Neural progenitor cell (in vitro differentiated cells): ENCODE results near the gene CNOT1. TPM values are rescaled to one million over a fixed set of nuclear protein-coding genes. Genes with fewer than 3 reads are reported as not detected.

Experiments
- DNase-seq: peaks from one replicate; pipeline ENCODE4 v3.0.0-alpha.2; 2016; ENCODE audit warnings: low spot score
- H2AFZ ChIP-seq: fragments of 200-600 bp; sonication (generic); replicated peaks from 2 replicates; pipeline ENCODE4 v1.6.1; 2016; ENCODE audit warnings: antibody characterized with exemption
- H3F3A ChIP-seq: fragments of 200-600 bp; sonication (generic); 2 replicates; pipeline ENCODE4 v1.6.1; 2016; ENCODE audit warnings: antibody characterized with exemption, low read depth
- H3K27ac ChIP-seq: fragments of 200-600 bp; sonication (generic); 2 replicates; pipeline ENCODE4 v1.5.1; 2016; ENCODE audit warnings: mild to moderate bottlenecking
- H3K27me3 ChIP-seq: fragments of 200-600 bp; sonication (generic); 2 replicates; pipeline ENCODE4 v1.6.1; 2016; ENCODE audit warnings: mild to moderate bottlenecking, moderate library complexity
- H3K36me3 ChIP-seq: fragments of 200-600 bp; sonication (generic); 2 replicates; pipeline ENCODE4 v1.5.1; 2016
- H3K4me1 ChIP-seq: fragments of 200-600 bp; sonication (generic); 2 replicates; pipeline ENCODE4 v1.6.1; 2016; ENCODE audit warnings: mixed run types
- H3K4me2 ChIP-seq: fragments of 200-600 bp; sonication (generic); 2 replicates; pipeline ENCODE4 v1.6.1; 2016
- H3K4me3 ChIP-seq: fragments of 200-600 bp; sonication (generic); 2 replicates; pipeline ENCODE4 v1.5.1; 2016
- H3K79me2 ChIP-seq: fragments of 200-600 bp; sonication (generic); 2 replicates; pipeline ENCODE4 v1.6.1; 2016; ENCODE audit warnings: low read depth
- H3K9ac ChIP-seq: fragments of 200-600 bp; sonication (generic); 2 replicates; pipeline ENCODE4 v1.6.1; 2016
- H3K9me3 ChIP-seq: fragments of 200-600 bp; sonication (generic); 2 replicates; pipeline ENCODE4 v1.5.1; 2016; ENCODE audit warnings: low read depth
- H4K20me1 ChIP-seq: fragments of 200-600 bp; sonication (generic); 2 replicates; pipeline ENCODE4 v1.6.1; 2016; ENCODE audit warnings: low read depth
- H3K27ac Mint-ChIP-seq: 3 replicates; pipeline ENCODE4 v1.8.0; 2021; ENCODE audit warnings: mixed read lengths
- H3K27me3 Mint-ChIP-seq: 2 replicates; pipeline ENCODE4 v1.8.0; 2022; ENCODE audit warnings: low read depth, mild to moderate bottlenecking, inconsistent platforms, moderate library complexity, mixed read lengths; ENCODE audit not compliant: insufficient read depth
- H3K36me3 Mint-ChIP-seq: 3 replicates; pipeline ENCODE4 v1.8.0; 2021; ENCODE audit warnings: mixed read lengths
- H3K4me1 Mint-ChIP-seq: 3 replicates; pipeline ENCODE4 v1.8.0; 2021; ENCODE audit warnings: mixed read lengths
- H3K4me3 Mint-ChIP-seq: 3 replicates; pipeline ENCODE4 v1.8.0; 2021; ENCODE audit warnings: mild to moderate bottlenecking, moderate library complexity, mixed read lengths
- H3K9me3 Mint-ChIP-seq: 3 replicates; pipeline ENCODE4 v1.8.0; 2020; ENCODE audit warnings: mixed read lengths
- CTCF ChIP-seq: fragments of 200-600 bp; sonication (generic); IDR thresholded peaks from 2 replicates; pipeline ENCODE4 v1.5.1; 2017; ENCODE audit warnings: antibody characterized with exemption, mild to moderate bottlenecking
- EZH2 ChIP-seq: fragments of 200-600 bp; sonication (generic); IDR thresholded peaks from 2 replicates; pipeline ENCODE4 v1.6.1; 2017; ENCODE audit warnings: antibody characterized with exemption, mild to moderate bottlenecking, moderate library complexity
- EZH2phosphoT487 ChIP-seq: fragments of 200-600 bp; sonication (generic); IDR thresholded peaks from 2 replicates; pipeline ENCODE4 v1.6.1; 2017; ENCODE audit warnings: antibody characterized with exemption
- total RNA-seq: library from RNA; depleted of rRNA; stranded (reverse); fragments of >200 nt; gene quantifications from 2 replicates; pipeline ENCODE4 v1.2.3, GENCODE V29; 2015; ENCODE audit warnings: low replicate concordance

Gene CNOT1
- total RNA-seq, 1 donor from 2014 or later, result 241 TPM

- H3K9ac ChIP-seq, result no peak overlapping the region
- H2AFZ ChIP-seq, result no peak overlapping the region
- H3K36me3 Mint-ChIP-seq, result peaks cover 54% of the 10 kb centered on the region
- no peak overlapping the region for H3K4me3 Mint-ChIP-seq
- peaks cover 7% of the 10 kb centered on the region for H4K20me1 ChIP-seq
- peaks cover 10% of the 10 kb centered on the region for H3F3A ChIP-seq
- no peak for DNase-seq
- no peaks in the 10 kb centered on the region for H3K4me1 ChIP-seq
- no peak overlapping the region for H3K4me2 ChIP-seq
- H3K9me3 ChIP-seq, result no peaks in the 10 kb centered on the region
- TF ChIP-seq EZH2, result no peak
- no peak for TF ChIP-seq CTCF
- TF ChIP-seq EZH2phosphoT487, result no peak
- peaks cover 65% of the 10 kb centered on the region for H3K36me3 ChIP-seq
- H3K27ac ChIP-seq, result no peak overlapping the region
- no peaks in the 10 kb centered on the region for H3K27me3 ChIP-seq
- H3K27ac Mint-ChIP-seq, result no peak overlapping the region
- H3K4me3 ChIP-seq, result no peak overlapping the region
- H3K79me2 ChIP-seq, result no peaks in the 10 kb centered on the region
- H3K27me3 Mint-ChIP-seq, result peaks cover 5% of the 10 kb centered on the region
- H3K9me3 Mint-ChIP-seq, result no peaks in the 10 kb centered on the region
- no peaks in the 10 kb centered on the region for H3K4me1 Mint-ChIP-seq
Measured at GRCh38 chr16:58536278-58536677, 93.3 kb downstream of the CNOT1 start.

GRCh38 chr16:58535100-58535499, 94.5 kb downstream of the CNOT1 start:
- Mint-ChIP-seq H3K4me3 (no peak overlapping the region), H3K36me3 (peaks cover 51% of the 10 kb centered on the region), H3K27ac (peak overlapping the region; percentile 3), H3K27me3 (peaks cover 5% of the 10 kb centered on the region), H3K4me1 (no peaks in the 10 kb centered on the region), H3K9me3 (no peaks in the 10 kb centered on the region)
- no peak overlapping the region for H3K9ac ChIP-seq
- H3K27me3 ChIP-seq, result no peaks in the 10 kb centered on the region
- no peak overlapping the region for H3K27ac ChIP-seq
- H2AFZ ChIP-seq, result no peak overlapping the region
- peaks cover 13% of the 10 kb centered on the region for H3F3A ChIP-seq
- peaks cover 7% of the 10 kb centered on the region for H4K20me1 ChIP-seq
- no peaks in the 10 kb centered on the region for H3K9me3 ChIP-seq
- H3K79me2 ChIP-seq, result no peaks in the 10 kb centered on the region
- no peak overlapping the region for H3K4me2 ChIP-seq
- no peak for DNase-seq
- no peaks in the 10 kb centered on the region for H3K4me1 ChIP-seq
- TF ChIP-seq CTCF (no peak), EZH2phosphoT487 (no peak), EZH2 (no peak)
- no peak overlapping the region for H3K4me3 ChIP-seq
- peaks cover 61% of the 10 kb centered on the region for H3K36me3 ChIP-seq

- H3K4me1 Mint-ChIP-seq, result no peaks in the 10 kb centered on the region
- no peak overlapping the region for H3K4me2 ChIP-seq
- H3K9me3 Mint-ChIP-seq, result no peaks in the 10 kb centered on the region
- no peak overlapping the region for H3K4me3 Mint-ChIP-seq
- H4K20me1 ChIP-seq, result peaks cover 7% of the 10 kb centered on the region
- no peak for TF ChIP-seq EZH2
- no peak for TF ChIP-seq CTCF
- TF ChIP-seq EZH2phosphoT487, result no peak
- H3K27ac ChIP-seq, result no peak overlapping the region
- no peak overlapping the region for H3K27ac Mint-ChIP-seq
- H3K4me1 ChIP-seq, result no peaks in the 10 kb centered on the region
- peaks cover 15% of the 10 kb centered on the region for H3F3A ChIP-seq
- no peaks in the 10 kb centered on the region for H3K9me3 ChIP-seq
- H3K36me3 ChIP-seq, result peaks cover 60% of the 10 kb centered on the region
- H3K79me2 ChIP-seq, result no peaks in the 10 kb centered on the region
- H3K4me3 ChIP-seq, result no peak overlapping the region
- no peak for DNase-seq
- peaks cover 5% of the 10 kb centered on the region for H3K27me3 Mint-ChIP-seq
- H2AFZ ChIP-seq, result no peak overlapping the region
- H3K27me3 ChIP-seq, result no peaks in the 10 kb centered on the region
- H3K9ac ChIP-seq, result no peak overlapping the region
- H3K36me3 Mint-ChIP-seq, result peaks cover 46% of the 10 kb centered on the region
Measured at GRCh38 chr16:58533751-58534470, 95.7 kb downstream of the CNOT1 start.
